NB4 (cell line): ENCODE data around the gene TNNI3K.

Source experiments
- CTCF ChIP-seq: IDR thresholded peaks from one replicate; pipeline ENCODE4 v1.5.1; 2012; ENCODE audit warnings: low read depth, low read length
- MAX ChIP-seq: IDR thresholded peaks from 2 replicates; pipeline ENCODE4 v1.6.1; 2011; ENCODE audit warnings: low read depth, low read length
- MYC ChIP-seq: IDR thresholded peaks from 2 replicates; pipeline ENCODE4 v1.6.1; 2011; ENCODE audit warnings: low read depth, low read length
- POLR2A ChIP-seq: IDR thresholded peaks from 2 replicates; pipeline ENCODE4 v1.6.1; 2011; ENCODE audit warnings: mild to moderate bottlenecking; ENCODE audit not compliant: insufficient read length; ENCODE audit errors: extremely low read depth

GRCh38 chr1:74437035-74437434 is 201.8 kb downstream of the TNNI3K start:
- TF ChIP-seq CTCF, result no peak
- no peak for TF ChIP-seq POLR2A
- TF ChIP-seq MAX, result no peak
- no peak for TF ChIP-seq MYC
